ENCODE measurements around the gene ZNF268. TPM values are rescaled to one million over a fixed set of nuclear protein-coding genes. Genes with fewer than 3 reads are reported as not detected.

The ZNF268 gene
- total RNA-seq (2014; rRNA removed; shearing (Covaris generic); ENCODE audit: low replicate concordance) = 10.7 and 12.3 TPM in 2 replicates

- Histone ChIP-seq H2AFZ (ENCODE audit: low read length) (0 out of 2 replicates have a peak within 1 kb of the TSS, but pooled peaks have one; percentile 16), H3K9me3 (ENCODE audit: low read length) (peaks cover 34% of the 10 kb centered on the region), H3K79me2 (ENCODE audit: low read length) (peaks cover 10% of the 10 kb centered on the region), H3K9ac (ENCODE audit: low read length) (peak within 1 kb of the TSS; percentile 74), H3K4me1 (ENCODE audit: low read length) (peaks cover 3% of the 10 kb centered on the region; the same call in 1 of the 2 replicates), H3K4me2 (ENCODE audit: low read depth, low read length, poor library complexity, severe bottlenecking) (peak within 1 kb of the TSS; percentile 60), H3K9me2 (replicated peaks; ENCODE audit: insufficient read depth, low read length) (no peaks in the 10 kb centered on the region), H3K27ac (ENCODE audit: low read length) (no peak within 1 kb of the TSS), H3K4me3 (ENCODE audit: low read length) (peak within 1 kb of the TSS; percentile 77), H3K27me3 (ENCODE audit: low read length) (no peaks in the 10 kb centered on the region), H4K20me1 (ENCODE audit: insufficient read depth, low read depth, low read length) (no peaks in the 10 kb centered on the region), H3K36me3 (ENCODE audit: insufficient read depth, low read length) (peaks cover 26% of the 10 kb centered on the region)
- DNase-seq = peak; percentile 95
Observed at GRCh38 chr12:133181238-133181959, at the start of gene ZNF268. TSS of gene ZNF268 (plus strand) at chr12:133181495. CDS start at chr12:133181998, 503 bp downstream.

GRCh38 chr12:133135747-133136146 is 45.5 kb upstream of the ZNF268 start:
- H3K79me2 ChIP-seq (ENCODE audit: low read length) = peaks cover 45% of the 10 kb centered on the region
- peaks cover 68% of the 10 kb centered on the region for H3K9me3 ChIP-seq (ENCODE audit: low read length)
- H3K36me3 ChIP-seq (ENCODE audit: insufficient read depth, low read length) = peaks cover 91% of the 10 kb centered on the region

GRCh38 chr12:133145981-133146380 is 35.3 kb upstream of the ZNF268 start:
- Histone ChIP-seq H3K9me2 (replicated peaks; ENCODE audit: insufficient read depth, low read length) (no peaks in the 10 kb centered on the region), H3K4me2 (ENCODE audit: low read depth, low read length, poor library complexity, severe bottlenecking) (no peak overlapping the region), H3K4me1 (ENCODE audit: low read length) (no peaks in the 10 kb centered on the region), H3K36me3 (ENCODE audit: insufficient read depth, low read length) (peaks cover 82% of the 10 kb centered on the region), H4K20me1 (ENCODE audit: insufficient read depth, low read depth, low read length) (no peaks in the 10 kb centered on the region), H3K9ac (ENCODE audit: low read length) (no peak overlapping the region), H3K27ac (ENCODE audit: low read length) (no peak overlapping the region), H2AFZ (ENCODE audit: low read length) (no peak overlapping the region), H3K79me2 (ENCODE audit: low read length) (no peaks in the 10 kb centered on the region), H3K4me3 (ENCODE audit: low read length) (no peak overlapping the region), H3K9me3 (ENCODE audit: low read length) (peaks cover 41% of the 10 kb centered on the region), H3K27me3 (ENCODE audit: low read length) (no peaks in the 10 kb centered on the region)
- no peak for DNase-seq

More at GRCh38 chr12:133135747-133136146, 45.5 kb upstream of the ZNF268 start:
- Histone ChIP-seq H3K27ac (ENCODE audit: low read length) (no peak overlapping the region), H3K4me1 (ENCODE audit: low read length) (peaks cover 6% of the 10 kb centered on the region; the same call in 1 of the 2 replicates), H3K9me2 (replicated peaks; ENCODE audit: insufficient read depth, low read length) (no peaks in the 10 kb centered on the region), H2AFZ (ENCODE audit: low read length) (no peak overlapping the region), H3K4me3 (ENCODE audit: low read length) (no peak overlapping the region), H4K20me1 (ENCODE audit: insufficient read depth, low read depth, low read length) (no peaks in the 10 kb centered on the region), H3K27me3 (ENCODE audit: low read length) (no peaks in the 10 kb centered on the region), H3K4me2 (ENCODE audit: low read depth, low read length, poor library complexity, severe bottlenecking) (no peak overlapping the region), H3K9ac (ENCODE audit: low read length) (no peak overlapping the region)
- DNase-seq = no peak

- Histone ChIP-seq H4K20me1 (ENCODE audit: insufficient read depth, low read depth, low read length) (no peaks in the 10 kb centered on the region), H3K36me3 (ENCODE audit: insufficient read depth, low read length) (peaks cover 76% of the 10 kb centered on the region), H3K4me2 (ENCODE audit: low read depth, low read length, poor library complexity, severe bottlenecking) (no peak overlapping the region), H3K9ac (ENCODE audit: low read length) (no peak overlapping the region), H3K27me3 (ENCODE audit: low read length) (no peaks in the 10 kb centered on the region), H3K9me3 (ENCODE audit: low read length) (peaks cover 64% of the 10 kb centered on the region), H2AFZ (ENCODE audit: low read length) (no peak overlapping the region), H3K9me2 (replicated peaks; ENCODE audit: insufficient read depth, low read length) (no peaks in the 10 kb centered on the region), H3K4me1 (ENCODE audit: low read length) (no peaks in the 10 kb centered on the region), H3K4me3 (ENCODE audit: low read length) (no peak overlapping the region), H3K79me2 (ENCODE audit: low read length) (no peaks in the 10 kb centered on the region), H3K27ac (ENCODE audit: low read length) (no peak overlapping the region)
- DNase-seq = no peak
Observed at GRCh38 chr12:133156125-133156690, 25.1 kb upstream of the ZNF268 start.

- Histone ChIP-seq H3K4me3 (ENCODE audit: low read length) (no peak overlapping the region), H3K36me3 (ENCODE audit: insufficient read depth, low read length) (no peaks in the 10 kb centered on the region), H4K20me1 (ENCODE audit: insufficient read depth, low read depth, low read length) (no peaks in the 10 kb centered on the region), H3K9me2 (replicated peaks; ENCODE audit: insufficient read depth, low read length) (no peaks in the 10 kb centered on the region), H3K4me1 (ENCODE audit: low read length) (no peaks in the 10 kb centered on the region), H3K4me2 (ENCODE audit: low read depth, low read length, poor library complexity, severe bottlenecking) (no peak overlapping the region), H2AFZ (ENCODE audit: low read length) (no peak overlapping the region), H3K27me3 (ENCODE audit: low read length) (no peaks in the 10 kb centered on the region), H3K9me3 (ENCODE audit: low read length) (peaks cover 27% of the 10 kb centered on the region), H3K9ac (ENCODE audit: low read length) (no peak overlapping the region), H3K27ac (ENCODE audit: low read length) (no peak overlapping the region), H3K79me2 (ENCODE audit: low read length) (no peaks in the 10 kb centered on the region)
- DNase-seq = no peak
Observed at GRCh38 chr12:133165776-133166175, 15.5 kb upstream of the ZNF268 start.

- no peaks in the 10 kb centered on the region for H4K20me1 ChIP-seq (ENCODE audit: insufficient read depth, low read depth, low read length)
- DNase-seq = no peak
- H3K9me3 ChIP-seq (ENCODE audit: low read length) = peaks cover 36% of the 10 kb centered on the region
- H3K27me3 ChIP-seq (ENCODE audit: low read length) = no peaks in the 10 kb centered on the region
- H3K79me2 ChIP-seq (ENCODE audit: low read length) = no peaks in the 10 kb centered on the region
- no peak overlapping the region for H3K27ac ChIP-seq (ENCODE audit: low read length)
- H3K4me3 ChIP-seq (ENCODE audit: low read length) = no peak overlapping the region
- no peaks in the 10 kb centered on the region for H3K36me3 ChIP-seq (ENCODE audit: insufficient read depth, low read length)
- no peak overlapping the region for H3K9ac ChIP-seq (ENCODE audit: low read length)
- H3K4me1 ChIP-seq (ENCODE audit: low read length) = no peaks in the 10 kb centered on the region
- H3K4me2 ChIP-seq (ENCODE audit: low read depth, low read length, poor library complexity, severe bottlenecking) = no peak overlapping the region
- H2AFZ ChIP-seq (ENCODE audit: low read length) = no peak overlapping the region
- H3K9me2 ChIP-seq (replicated peaks; ENCODE audit: insufficient read depth, low read length) = no peaks in the 10 kb centered on the region
Observed at GRCh38 chr12:133172491-133172890, 8.8 kb upstream of the ZNF268 start.

- no peak overlapping the region for H2AFZ ChIP-seq (ENCODE audit: low read length)
Observed at GRCh38 chr12:133174901-133175300, 6.4 kb upstream of the ZNF268 start.

GRCh38 chr12:133180669-133181068 is 626 bp upstream of the ZNF268 start:
- Histone ChIP-seq H3K4me2 (ENCODE audit: low read depth, low read length, poor library complexity, severe bottlenecking) (no peak overlapping the region), H3K27me3 (ENCODE audit: low read length) (no peaks in the 10 kb centered on the region), H4K20me1 (ENCODE audit: insufficient read depth, low read depth, low read length) (no peaks in the 10 kb centered on the region), H3K9me2 (replicated peaks; ENCODE audit: insufficient read depth, low read length) (no peaks in the 10 kb centered on the region), H3K79me2 (ENCODE audit: low read length) (peaks cover 10% of the 10 kb centered on the region), H3K9ac (ENCODE audit: low read length) (no peak overlapping the region), H3K4me1 (ENCODE audit: low read length) (peaks cover 3% of the 10 kb centered on the region; the same call in 1 of the 2 replicates), H3K9me3 (ENCODE audit: low read length) (peaks cover 37% of the 10 kb centered on the region), H3K36me3 (ENCODE audit: insufficient read depth, low read length) (peaks cover 20% of the 10 kb centered on the region), H2AFZ (ENCODE audit: low read length) (no peak overlapping the region), H3K4me3 (ENCODE audit: low read length) (peak overlapping the region; percentile 36; the same call in 1 of the 2 replicates), H3K27ac (ENCODE audit: low read length) (no peak overlapping the region)
- DNase-seq = no peak

More at GRCh38 chr12:133174901-133175300, 6.4 kb upstream of the ZNF268 start:
- Histone ChIP-seq H3K36me3 (ENCODE audit: insufficient read depth, low read length) (no peaks in the 10 kb centered on the region), H3K4me2 (ENCODE audit: low read depth, low read length, poor library complexity, severe bottlenecking) (no peak overlapping the region), H3K9ac (ENCODE audit: low read length) (no peak overlapping the region), H3K4me3 (ENCODE audit: low read length) (no peak overlapping the region), H3K27ac (ENCODE audit: low read length) (no peak overlapping the region), H3K9me3 (ENCODE audit: low read length) (peaks cover 31% of the 10 kb centered on the region), H3K27me3 (ENCODE audit: low read length) (no peaks in the 10 kb centered on the region), H3K79me2 (ENCODE audit: low read length) (no peaks in the 10 kb centered on the region), H4K20me1 (ENCODE audit: insufficient read depth, low read depth, low read length) (no peaks in the 10 kb centered on the region), H3K4me1 (ENCODE audit: low read length) (no peaks in the 10 kb centered on the region), H3K9me2 (replicated peaks; ENCODE audit: insufficient read depth, low read length) (no peaks in the 10 kb centered on the region)
- DNase-seq = no peak

Data from Karpas-422 (cell line).